Lung microvascular endothelial cell (primary cell): ENCODE results near the gene MED14. TPM values are rescaled to one million over a fixed set of nuclear protein-coding genes. Genes with fewer than 3 reads are reported as not detected.

Experiments used
- DNase-seq, 2 donors: peaks; one replicate each; pipeline versions ENCODE4 v3.0.0 to v3.0.0-alpha.2; 2010; ENCODE audit warnings: low read depth in 2 of 2
- total RNA-seq: library from RNA; depleted of rRNA; stranded (reverse); fragments of >200 nt; gene quantifications from 2 replicates; pipeline ENCODE4 v1.2.1, GENCODE V29; 2014

Gene MED14
- total RNA-seq, 1 donor from 2014 or later = 14.1 TPM

- peak in 1 of 2 donors; percentile 20 for DNase-seq
Observed at GRCh38 chrX:40663880-40664630, 71.3 kb downstream of the MED14 start.

DNA sequence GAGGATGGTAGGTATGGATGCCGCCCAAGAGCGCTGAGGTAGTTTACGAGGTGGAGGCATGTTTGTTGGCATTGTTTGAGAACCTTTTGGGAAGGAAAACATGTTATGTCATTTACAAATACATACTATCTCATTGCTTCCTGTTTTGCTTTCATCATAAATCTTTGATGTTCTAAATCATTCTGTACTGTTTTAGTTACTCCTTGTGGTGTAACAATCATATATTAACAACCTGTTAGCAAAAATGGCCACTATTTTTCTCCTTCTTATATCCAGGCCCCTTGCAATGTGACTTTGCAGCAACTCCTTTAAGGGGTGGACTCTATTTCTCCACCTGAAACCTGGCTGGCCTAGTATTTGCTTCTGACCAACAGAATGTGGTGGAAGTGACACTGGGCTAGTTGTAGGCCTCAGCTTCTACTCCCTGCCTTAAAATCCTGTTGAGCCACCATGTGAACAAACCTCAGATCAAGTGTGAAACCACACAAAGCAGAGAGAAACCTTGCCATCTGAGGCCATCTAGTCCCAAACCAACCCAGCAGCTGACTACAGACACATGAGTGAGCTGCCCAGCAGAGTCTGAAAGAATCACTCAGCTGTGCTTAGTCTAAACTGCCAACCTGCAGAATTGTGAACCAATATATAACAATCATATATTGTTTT, 72.1 kb downstream of the MED14 start:
- no peak for DNase-seq

GRCh38 chrX:40661489-40661888, 73.9 kb downstream of the MED14 start:
- DNase-seq = no peak

GRCh38 chrX:40660381-40660780, 75.0 kb downstream of the MED14 start:
- DNase-seq = no peak

DNA sequence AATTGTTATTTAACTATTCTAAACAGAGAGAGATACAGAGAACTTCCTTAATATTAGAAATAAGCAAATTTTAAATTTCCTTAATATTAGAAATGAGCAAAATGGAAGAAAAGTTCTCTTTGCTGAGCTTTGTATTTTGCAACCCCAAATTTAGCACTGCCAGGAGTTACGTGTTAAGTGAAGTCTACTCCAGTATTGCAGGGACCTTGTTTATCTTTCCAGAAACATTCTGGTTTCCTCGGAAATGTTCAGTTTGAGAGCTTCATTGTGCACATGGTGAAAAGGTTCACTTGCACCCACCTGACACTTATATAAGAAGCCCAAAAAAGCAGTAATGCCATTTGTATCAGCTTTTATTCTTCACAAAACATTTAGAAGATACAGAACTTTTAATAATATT, 81.8 kb downstream of the MED14 start:
- no peak for DNase-seq

DNA sequence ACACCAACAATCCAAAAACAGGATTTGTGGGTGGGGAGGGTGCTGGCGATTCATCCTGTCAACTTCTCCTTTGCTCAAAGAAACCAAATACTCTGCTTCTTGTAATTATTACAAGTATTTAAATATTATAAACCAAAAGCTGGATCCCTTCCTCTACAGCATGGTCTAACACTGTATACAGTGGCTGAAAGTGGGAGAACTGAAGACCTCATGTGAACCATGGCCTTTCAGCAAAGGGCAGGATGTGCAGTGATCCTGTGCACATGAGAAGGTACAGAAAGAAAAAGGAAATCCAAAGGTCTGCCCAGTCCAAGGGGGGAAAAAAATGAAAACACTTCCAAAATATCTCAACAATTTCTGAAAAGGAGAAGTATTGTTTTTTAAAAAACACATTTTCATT, 82.7 kb downstream of the MED14 start:
- no peak for DNase-seq

DNA sequence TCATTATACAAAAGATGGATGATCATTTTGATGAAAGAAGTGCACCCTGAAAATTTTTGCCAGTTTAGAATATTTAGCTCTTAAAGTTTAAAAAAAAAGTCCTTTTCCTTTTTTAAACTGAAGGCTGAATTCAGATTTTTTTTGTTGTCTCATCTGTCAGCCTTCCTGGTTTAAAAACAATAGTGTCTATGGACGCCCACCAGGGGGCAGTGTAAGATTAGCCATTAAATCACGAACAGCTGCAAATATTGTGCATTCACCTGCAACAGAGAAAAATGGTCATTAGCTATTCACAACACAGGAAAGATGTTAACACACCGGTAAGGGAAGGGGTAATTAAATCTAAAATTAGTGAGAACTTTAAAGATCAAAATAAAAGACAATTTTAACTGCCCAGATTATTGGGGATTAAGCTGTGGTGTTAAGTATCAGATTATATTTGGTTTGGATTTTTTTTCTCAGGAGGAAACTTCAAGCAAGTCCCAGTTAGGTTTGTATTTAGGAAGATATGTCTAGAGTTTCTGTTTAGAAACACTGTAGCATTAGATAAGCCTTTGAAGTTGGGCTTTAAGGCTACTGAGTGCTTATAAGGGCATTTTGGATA, 83.6 kb downstream of the MED14 start:
- peak; percentile 68 to 85 for DNase-seq

DNA sequence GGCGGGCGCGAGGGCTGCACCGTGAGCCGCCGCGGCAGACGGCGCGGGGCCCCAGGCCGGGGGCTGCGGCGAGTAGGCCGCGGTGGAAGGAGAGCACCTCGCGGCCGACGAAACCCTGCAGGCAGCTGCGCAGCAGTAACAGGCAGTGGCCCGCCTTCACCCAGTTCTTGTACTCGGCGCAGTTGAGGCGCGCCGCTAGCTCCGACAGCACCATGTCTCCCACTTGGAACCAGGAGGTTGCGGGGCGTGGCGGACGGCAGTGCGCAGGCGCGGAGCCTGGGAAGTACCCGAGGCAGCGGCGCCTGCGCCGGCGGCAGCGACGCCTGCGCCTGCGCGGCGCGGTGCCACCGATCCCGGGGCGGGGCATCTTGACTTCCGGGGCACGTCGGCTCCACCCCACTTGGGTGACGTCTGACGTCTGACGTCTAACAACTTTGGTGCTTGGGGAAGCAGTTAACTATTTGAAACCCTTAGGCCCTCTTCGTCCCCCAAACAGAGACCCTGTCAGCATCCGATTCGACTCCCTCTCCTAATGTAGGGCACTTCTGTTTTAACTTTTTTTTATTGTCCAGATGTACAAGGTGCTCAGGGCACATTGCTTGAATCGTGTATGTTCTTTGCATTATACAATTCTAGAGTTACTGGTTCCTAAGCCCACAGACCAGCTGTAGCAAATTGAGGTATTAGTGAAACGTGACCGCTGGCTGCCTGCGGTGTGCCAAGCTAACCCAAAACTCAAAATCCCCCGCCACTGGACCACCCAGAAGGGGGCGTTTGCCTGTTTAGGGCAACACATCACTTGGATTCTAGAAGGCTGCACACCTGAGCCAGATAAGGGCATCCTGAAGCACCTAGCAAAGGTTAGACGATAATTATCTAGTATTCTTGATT, 87.8 kb downstream of the MED14 start, which contains the start of gene CXorf38:
TSS of gene CXorf38 (minus strand) at position 255 of the 891 bp plus-strand sequence. CDS start at position 214, 41 bp downstream.
- DNase-seq = peak; percentile 89 to 90

DNA sequence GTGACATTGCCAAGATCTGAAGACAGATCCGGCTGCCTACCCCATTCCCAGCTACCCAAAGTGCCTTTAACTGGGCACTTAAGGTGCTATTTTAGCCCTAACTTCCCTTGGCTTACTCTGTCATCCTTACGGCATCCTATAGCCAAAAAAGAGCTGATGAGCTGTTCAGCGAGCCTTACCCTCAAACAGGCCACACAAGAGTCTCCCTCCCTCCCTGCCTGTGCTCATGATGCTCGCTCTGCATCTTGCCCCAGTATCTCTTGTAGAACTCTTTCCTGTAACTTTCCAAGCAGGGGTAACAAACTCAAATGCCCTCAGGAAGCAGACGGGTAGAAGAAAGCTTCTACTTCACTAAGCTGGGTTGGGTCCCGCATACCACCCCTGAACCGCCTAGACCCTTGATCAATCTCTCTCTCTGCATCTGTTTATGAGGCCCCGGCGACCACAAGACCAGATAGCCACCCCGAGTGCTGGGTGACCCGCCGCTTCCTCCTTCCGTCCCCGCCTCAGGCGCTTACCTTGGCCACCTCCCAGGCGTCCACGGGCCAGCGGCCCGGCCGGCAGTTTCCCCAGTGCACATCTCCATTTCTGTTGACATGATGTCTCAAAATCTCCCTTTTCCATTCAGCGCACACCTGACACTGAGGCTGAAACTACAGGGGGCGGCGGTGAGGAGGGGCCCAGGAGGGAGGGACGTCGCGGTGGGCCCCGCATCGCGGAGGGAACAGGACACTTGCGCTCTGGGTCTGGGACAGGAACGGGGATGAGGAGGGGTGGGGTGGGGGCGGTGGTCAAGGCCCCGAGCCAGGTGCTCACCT, 88.6 kb downstream of the MED14 start:
- DNase-seq = peak; percentile 17 to 42

DNA sequence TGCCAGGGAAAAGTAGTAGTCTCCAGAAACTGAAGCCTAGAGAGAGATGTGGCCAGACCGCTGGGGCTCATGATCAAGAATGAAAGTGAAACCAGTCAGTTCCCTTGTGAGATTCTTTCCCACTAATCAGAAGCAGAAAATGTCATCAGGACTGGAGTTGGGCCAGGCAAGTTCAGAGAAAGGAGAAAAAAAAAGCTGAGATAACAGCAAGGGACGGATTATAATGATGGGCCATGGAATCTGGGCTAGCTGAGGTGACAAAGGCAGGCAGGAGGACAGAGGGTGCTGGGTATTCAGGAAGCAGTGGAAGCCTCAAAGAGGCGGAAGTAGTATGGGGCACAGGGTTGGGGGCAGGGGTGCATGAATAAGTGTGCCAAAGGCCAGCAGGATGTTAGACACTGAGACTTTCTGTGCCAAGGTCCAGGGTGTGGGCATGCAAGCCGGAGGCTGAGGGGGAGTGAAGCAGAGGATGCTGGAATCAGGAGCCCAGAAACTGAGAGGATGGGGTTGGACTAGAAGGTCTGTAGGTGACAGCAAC, 90.5 kb downstream of the MED14 start:
- peak; percentile 67 to 76 for DNase-seq

DNA sequence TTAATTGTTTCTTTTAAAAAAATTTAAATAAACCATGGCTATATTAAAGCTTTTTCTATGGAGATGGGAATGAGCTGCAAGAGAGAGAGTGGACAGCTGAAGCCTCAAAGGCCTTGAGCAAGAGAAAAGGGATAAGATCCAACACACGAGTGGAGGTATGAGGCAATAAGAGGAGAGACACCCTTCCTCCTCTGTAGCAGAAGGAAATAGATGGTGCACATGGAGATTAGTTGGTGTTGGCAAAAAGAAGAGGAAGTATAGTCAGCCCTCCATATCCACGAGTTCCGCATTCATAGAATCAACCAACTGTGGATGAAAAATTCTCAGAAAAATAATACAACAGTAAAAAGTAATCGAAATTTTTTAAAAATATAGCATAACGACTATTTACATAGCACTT, 91.2 kb downstream of the MED14 start:
- DNase-seq = peak; percentile 37 to 39

GRCh38 chrX:40637687-40638086, 97.7 kb downstream of the MED14 start:
- no peak for DNase-seq

GRCh38 chrX:40632199-40632598, 103.1 kb downstream of the MED14 start:
- no peak for DNase-seq

GRCh38 chrX:40628506-40628905, 106.8 kb downstream of the MED14 start:
- DNase-seq = no peak

DNA sequence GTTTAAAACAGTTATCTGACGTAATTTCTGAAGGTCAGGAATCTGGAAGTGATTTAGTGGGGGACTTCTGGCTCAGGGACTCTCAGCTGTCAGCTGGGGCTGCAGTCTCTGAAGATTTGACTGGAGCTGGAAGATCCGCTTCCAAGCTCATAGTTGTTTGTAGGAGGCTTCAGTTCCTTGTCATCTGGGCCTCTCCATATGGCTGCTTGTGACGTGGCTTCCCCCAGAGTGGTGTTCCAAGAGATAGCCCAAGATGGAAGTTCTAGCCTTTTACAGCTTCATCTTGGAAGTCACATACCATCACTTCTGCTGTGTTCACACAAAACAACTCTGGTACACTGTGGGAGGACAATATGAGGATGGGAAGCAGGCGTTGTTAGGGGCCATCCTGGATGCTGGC, 110.0 kb downstream of the MED14 start:
- no peak for DNase-seq

- no peak for DNase-seq
Observed at GRCh38 chrX:40623665-40624064, 111.7 kb downstream of the MED14 start.

GRCh38 chrX:40623139-40623536, 112.2 kb downstream of the MED14 start, which contains the start of gene MPC1L:
Gene MPC1L, plus strand, starts transcription at chrX:40623428. Its CDS starts 138 bp downstream, at chrX:40623566.
- DNase-seq = no peak

DNA sequence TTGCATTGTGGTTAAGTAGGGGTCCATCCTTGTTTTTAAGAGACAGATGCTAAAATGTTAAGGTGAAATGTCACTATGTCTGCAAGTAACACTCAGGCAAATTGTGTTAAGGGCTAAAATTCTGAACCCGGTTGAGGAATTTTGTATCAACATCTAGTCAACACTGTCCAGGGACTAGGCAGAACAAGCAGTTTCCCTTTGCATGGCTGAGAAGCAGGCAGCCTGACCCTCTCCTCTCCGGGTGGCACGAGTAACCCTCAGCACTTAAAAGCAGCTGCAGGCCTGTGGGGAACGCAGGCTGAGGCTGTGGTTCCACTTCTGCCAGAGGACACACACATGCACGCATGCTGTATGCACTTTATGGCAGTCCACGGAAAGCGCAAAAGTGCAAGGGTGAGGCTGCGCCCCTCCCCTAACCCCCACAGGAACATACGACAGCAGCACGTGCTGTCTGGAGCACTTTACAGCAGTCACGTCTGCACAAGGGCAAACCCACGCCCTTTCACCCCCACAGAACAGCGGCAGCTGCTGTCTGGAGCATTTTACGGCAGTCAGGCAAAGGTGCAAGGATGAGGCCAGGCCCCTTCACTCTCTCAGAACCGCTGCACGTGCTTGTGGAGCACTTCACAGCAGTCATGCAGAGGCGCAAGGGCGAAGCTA, 112.7 kb downstream of the MED14 start:
- no peak for DNase-seq

GRCh38 chrX:40617566-40617965, 117.8 kb downstream of the MED14 start:
- DNase-seq = no peak

- no peak for DNase-seq
Observed at GRCh38 chrX:40615976-40616375, 119.4 kb downstream of the MED14 start.
